ENCODE results near the gene ERH.

ERH gene

GRCh38 chr14:69355607-69356281, 42.4 kb downstream of the ERH start:
- DNase-seq (ENCODE audit: low spot score) = peak; percentile 85

- no peak for DNase-seq (ENCODE audit: low spot score)
These were observed 42.9 kb downstream of the ERH start for GRCh38 chr14:69355154-69355597.

- DNase-seq (ENCODE audit: low spot score) = no peak
These were observed 43.5 kb downstream of the ERH start for GRCh38 chr14:69354383-69355153.

GRCh38 chr14:69353168-69353567, 44.9 kb downstream of the ERH start:
- DNase-seq (ENCODE audit: low spot score) = no peak

- DNase-seq (ENCODE audit: low spot score) = no peak
These were observed 46.2 kb downstream of the ERH start for GRCh38 chr14:69351911-69352310.

GRCh38 chr14:69351385-69351784, 46.7 kb downstream of the ERH start:
- DNase-seq (ENCODE audit: low spot score) = no peak

- DNase-seq (ENCODE audit: low spot score) = no peak
These were observed 47.2 kb downstream of the ERH start for GRCh38 chr14:69350892-69351291.

- DNase-seq (ENCODE audit: low spot score) = no peak
These were observed 48.9 kb downstream of the ERH start for GRCh38 chr14:69349091-69349777.

GRCh38 chr14:69346710-69347109, 51.4 kb downstream of the ERH start:
- DNase-seq (ENCODE audit: low spot score) = peak; percentile 38

GRCh38 chr14:69345402-69345801, 52.7 kb downstream of the ERH start:
- no peak for DNase-seq (ENCODE audit: low spot score)

- no peak for DNase-seq (ENCODE audit: low spot score)
These were observed 53.9 kb downstream of the ERH start for GRCh38 chr14:69344171-69344570.

- DNase-seq (ENCODE audit: low spot score) = no peak
These were observed 55.1 kb downstream of the ERH start for GRCh38 chr14:69342928-69343525.

GRCh38 chr14:69339426-69339825, 58.7 kb downstream of the ERH start:
- no peak for DNase-seq (ENCODE audit: low spot score)

- no peak for DNase-seq (ENCODE audit: low spot score)
These were observed 60.1 kb downstream of the ERH start for GRCh38 chr14:69337984-69338383.

- no peak for DNase-seq (ENCODE audit: low spot score)
These were observed 62.7 kb downstream of the ERH start for GRCh38 chr14:69335371-69335771.

GRCh38 chr14:69334576-69334975, 63.5 kb downstream of the ERH start:
- no peak for DNase-seq (ENCODE audit: low spot score)

- DNase-seq (ENCODE audit: low spot score) = no peak
These were observed 64.2 kb downstream of the ERH start for GRCh38 chr14:69333791-69334337.

- DNase-seq (ENCODE audit: low spot score) = no peak
These were observed 65.2 kb downstream of the ERH start for GRCh38 chr14:69332782-69333395.

- no peak for DNase-seq (ENCODE audit: low spot score)
These were observed 66.9 kb downstream of the ERH start for GRCh38 chr14:69331206-69331605.
